HEK293 (cell line): ENCODE data around the gene RAB11FIP3.

ENCODE experiments used
- CTCF ChIP-seq: fragments of 450-650 bp; formaldehyde crosslinking; IDR thresholded peaks from 2 replicates; pipeline ENCODE4 v1.5.1; 2016; ENCODE audit warnings: missing biosample characterization, missing genetic modification characterization
- GLIS2 ChIP-seq: fragments of 450-650 bp; formaldehyde crosslinking; IDR thresholded peaks from 2 replicates; pipeline ENCODE4 v1.5.1; 2016; ENCODE audit warnings: missing biosample characterization, missing genetic modification characterization
- HOXD13 ChIP-seq: sonication (generic); formaldehyde crosslinking; IDR thresholded peaks from 2 replicates; pipeline ENCODE4 v1.8.0; 2022; ENCODE audit warnings: missing genetic modification reagents, borderline replicate concordance
- IKZF3 ChIP-seq: fragments of 450-650 bp; IDR thresholded peaks from 2 replicates; pipeline ENCODE4 v1.5.0; 2018; ENCODE audit warnings: missing biosample characterization, mild to moderate bottlenecking, missing genetic modification characterization, moderate library complexity
- KLF7 ChIP-seq: fragments of 450-650 bp; formaldehyde crosslinking; IDR thresholded peaks from 2 replicates; pipeline ENCODE4 v1.5.1; 2016; ENCODE audit warnings: missing biosample characterization, missing genetic modification characterization, borderline replicate concordance
- PBX3 ChIP-seq: sonication (generic); formaldehyde crosslinking; IDR thresholded peaks from 2 replicates; pipeline ENCODE4 v1.8.1; 2022; ENCODE audit warnings: mild to moderate bottlenecking, moderate library complexity, missing genetic modification reagents
- PRDM10 ChIP-seq: fragments of 450-650 bp; formaldehyde crosslinking; IDR thresholded peaks from 2 replicates; pipeline ENCODE4 v1.5.1; 2016; ENCODE audit warnings: missing biosample characterization, missing genetic modification characterization
- SALL2 ChIP-seq: fragments of 450-650 bp; formaldehyde crosslinking; IDR thresholded peaks from 2 replicates; pipeline ENCODE4 v1.5.0; 2017; ENCODE audit warnings: missing biosample characterization, mild to moderate bottlenecking, missing genetic modification characterization, borderline replicate concordance
- SP7 ChIP-seq: fragments of 450-650 bp; formaldehyde crosslinking; IDR thresholded peaks from 2 replicates; pipeline ENCODE4 v1.5.1; 2016; ENCODE audit warnings: missing biosample characterization, missing genetic modification characterization
- YY1 ChIP-seq: fragments of 450-650 bp; formaldehyde crosslinking; IDR thresholded peaks from 2 replicates; pipeline ENCODE4 v1.5.1; 2018; ENCODE audit warnings: missing biosample characterization, missing genetic modification characterization
- YY2 ChIP-seq: fragments of 450-650 bp; formaldehyde crosslinking; IDR thresholded peaks from 2 replicates; pipeline ENCODE4 v1.5.1; 2016; ENCODE audit warnings: missing biosample characterization, missing genetic modification characterization
- ZBTB11 ChIP-seq: fragments of 450-650 bp; formaldehyde crosslinking; conservative IDR thresholded peaks from 2 replicates; pipeline ENCODE4 v1.5.1; 2016; ENCODE audit warnings: low read depth, missing biosample characterization, missing genetic modification characterization
- ZBTB6 ChIP-seq: fragments of 450-650 bp; formaldehyde crosslinking; IDR thresholded peaks from 2 replicates; pipeline ENCODE4 v1.5.1; 2017; ENCODE audit warnings: missing biosample characterization, missing genetic modification characterization
- ZBTB8A ChIP-seq: fragments of 450-650 bp; formaldehyde crosslinking; IDR thresholded peaks from 2 replicates; pipeline ENCODE4 v1.5.1; 2016; ENCODE audit warnings: missing biosample characterization, missing genetic modification characterization
- ZFHX2 ChIP-seq: fragments of 450-650 bp; formaldehyde crosslinking; conservative IDR thresholded peaks from 2 replicates; pipeline ENCODE4 v1.5.1; 2016; ENCODE audit warnings: missing biosample characterization, missing genetic modification characterization
- ZNF10 ChIP-seq: fragments of 450-650 bp; formaldehyde crosslinking; IDR thresholded peaks from 2 replicates; pipeline ENCODE4 v1.5.1; 2017; ENCODE audit warnings: missing biosample characterization, missing genetic modification characterization
- ZNF19 ChIP-seq: fragments of 450-650 bp; formaldehyde crosslinking; IDR thresholded peaks from 2 replicates; pipeline ENCODE4; 2016; ENCODE audit warnings: missing biosample characterization, missing genetic modification characterization, low read depth
- ZNF302 ChIP-seq: fragments of 450-650 bp; formaldehyde crosslinking; IDR thresholded peaks from 2 replicates; pipeline ENCODE4 v1.5.1; 2016; ENCODE audit warnings: missing biosample characterization, missing genetic modification characterization, low read depth
- ZNF335 ChIP-seq: fragments of 450-650 bp; formaldehyde crosslinking; conservative IDR thresholded peaks from 2 replicates; pipeline ENCODE4 v1.5.1; 2016; ENCODE audit warnings: missing biosample characterization, missing genetic modification characterization
- ZNF394 ChIP-seq: fragments of 450-650 bp; formaldehyde crosslinking; IDR thresholded peaks from 2 replicates; pipeline ENCODE4 v1.5.1; 2016; ENCODE audit warnings: missing biosample characterization, missing genetic modification characterization, mild to moderate bottlenecking, moderate library complexity, borderline replicate concordance
- ZNF677 ChIP-seq: fragments of 450-650 bp; IDR thresholded peaks from 2 replicates; pipeline ENCODE4 v1.5.0; 2018; ENCODE audit warnings: missing biosample characterization, mild to moderate bottlenecking, missing genetic modification characterization, moderate library complexity
- ZNF76 ChIP-seq: fragments of 450-650 bp; formaldehyde crosslinking; IDR thresholded peaks from 2 replicates; pipeline ENCODE4; 2016; ENCODE audit warnings: low read depth, missing biosample characterization, missing genetic modification characterization, borderline replicate concordance
- ZNF791 ChIP-seq: fragments of 450-650 bp; formaldehyde crosslinking; IDR thresholded peaks from 2 replicates; pipeline ENCODE4 v1.5.1; 2016; ENCODE audit warnings: missing biosample characterization, missing genetic modification characterization
- ZNF792 ChIP-seq: fragments of 450-650 bp; formaldehyde crosslinking; IDR thresholded peaks from 2 replicates; pipeline ENCODE4 v1.5.1; 2016; ENCODE audit warnings: missing biosample characterization, missing genetic modification characterization
- ZXDB ChIP-seq: fragments of 450-650 bp; formaldehyde crosslinking; IDR thresholded peaks from 2 replicates; pipeline ENCODE4 v1.5.1; 2016; ENCODE audit warnings: missing biosample characterization, missing genetic modification characterization

The RAB11FIP3 gene

GRCh38 chr16:527015-527903 lies 101.8 kb downstream of the RAB11FIP3 start, which contains the start of gene CAPN15 (continued):
- TF ChIP-seq ZNF677 (tag by site-specific recombination) (no peak), PBX3 (0 out of 2 replicates have a peak, but pooled peaks have one; percentile 60), ZNF10 (peak; percentile 88), YY2 (tag by site-specific recombination) (peak; percentile 53; the same call in 1 of the 2 replicates), SP7 (peak; percentile 38; the same call in 1 of the 2 replicates), ZBTB11 (peak; percentile 91), PRDM10 (tag by site-specific recombination) (peak; percentile 74), ZFHX2 (tag by site-specific recombination) (peak; percentile 5; the same call in 1 of the 2 replicates), HOXD13 (CRISPR knock-in tag) (0 out of 2 replicates have a peak, but pooled peaks have one; percentile 41), ZBTB8A (tag by site-specific recombination) (peak; percentile 87), ZNF791 (tag by site-specific recombination) (no peak), YY1 (tag by site-specific recombination) (peak; percentile 50), ZNF19 (tag by site-specific recombination) (no peak), ZNF302 (tag by site-specific recombination) (no peak), IKZF3 (tag by site-specific recombination) (peak; percentile 96), CTCF (tag by site-specific recombination) (peak; percentile 25; the same call in 1 of the 2 replicates), GLIS2 (tag by site-specific recombination) (peak; percentile 80), ZNF335 (peak; percentile 97), ZBTB6 (peak; percentile 72), KLF7 (tag by site-specific recombination) (peak; percentile 57; the same call in 1 of the 2 replicates), ZXDB (peak; percentile 97), ZNF792 (tag by site-specific recombination) (peak; percentile 66; the same call in 1 of the 2 replicates), ZNF76 (peak; percentile 100), SALL2 (tag by site-specific recombination) (no peak), ZNF394 (peak; percentile 71; the same call in 1 of the 2 replicates)
